HG02610 (cell line): Measurements from ENCODE around the gene TRAPPC14.
"Not testable (repeated sequence)": the region's sequence is repeated elsewhere in the genome, so short reads cannot be mapped to it uniquely, and the experiment has no call there.

Experiments
- ATAC-seq: cut with Tn5 transposase; IDR thresholded peaks from one replicate; pipeline ENCODE4 v1.9.1; 2021; ENCODE audit warnings: mild to moderate bottlenecking, moderate library complexity; ENCODE audit not compliant: unreplicated experiment

Gene TRAPPC14

GRCh38 chr7:100158229-100159098 lies at the start of gene TRAPPC14:
TSS of gene TRAPPC14 (minus strand) at chr7:100158723. CDS start at chr7:100158499, 224 bp downstream.
- ATAC-seq = peak; percentile 59

- no peak for ATAC-seq
Observed at GRCh38 chr7:100204454-100204853, 45.9 kb upstream of the TRAPPC14 start.

GRCh38 chr7:100200693-100201092 lies 42.2 kb upstream of the TRAPPC14 start:
- no peak for ATAC-seq

GRCh38 chr7:100198266-100198665 lies 39.7 kb upstream of the TRAPPC14 start:
- no peak for ATAC-seq

GRCh38 chr7:100195901-100196322 lies 37.4 kb upstream of the TRAPPC14 start:
- not testable (repeated sequence) for ATAC-seq

GRCh38 chr7:100195222-100195621 lies 36.7 kb upstream of the TRAPPC14 start:
- no peak for ATAC-seq

GRCh38 chr7:100192969-100193368 lies 34.4 kb upstream of the TRAPPC14 start:
- ATAC-seq = no peak

- ATAC-seq = not testable (repeated sequence)
Observed at GRCh38 chr7:100192281-100192862, 33.8 kb upstream of the TRAPPC14 start.

GRCh38 chr7:100191775-100192174 lies 33.3 kb upstream of the TRAPPC14 start:
- ATAC-seq = no peak

GRCh38 chr7:100190048-100190711 lies 31.7 kb upstream of the TRAPPC14 start:
- ATAC-seq = peak; percentile 49

- no peak for ATAC-seq
Observed at GRCh38 chr7:100189061-100189460, 30.5 kb upstream of the TRAPPC14 start.

- no peak for ATAC-seq
Observed at GRCh38 chr7:100185726-100186125, 27.2 kb upstream of the TRAPPC14 start.

GRCh38 chr7:100183090-100183489 lies 24.6 kb upstream of the TRAPPC14 start:
- ATAC-seq = not testable (repeated sequence)

- ATAC-seq = not testable (repeated sequence)
Observed at GRCh38 chr7:100182616-100183015, 24.1 kb upstream of the TRAPPC14 start.

GRCh38 chr7:100180084-100180483 lies 21.6 kb upstream of the TRAPPC14 start:
- ATAC-seq = not testable (repeated sequence)

- ATAC-seq = peak; percentile 85
Observed at GRCh38 chr7:100177045-100178001, 18.8 kb upstream of the TRAPPC14 start, which contains the start of the genes GPC2 and STAG3. TSS of gene GPC2 (minus strand) at chr7:100177381. CDS start at chr7:100177199, 182 bp downstream. TSS of gene STAG3 (plus strand) at chr7:100177918. CDS start at chr7:100180557, 2,639 bp downstream.

GRCh38 chr7:100176096-100177044 lies 17.8 kb upstream of the TRAPPC14 start:
- ATAC-seq = no peak

- no peak for ATAC-seq
Observed at GRCh38 chr7:100175296-100175935, 16.9 kb upstream of the TRAPPC14 start.

GRCh38 chr7:100174582-100174981 lies 16.1 kb upstream of the TRAPPC14 start:
- ATAC-seq = no peak
